ENCODE data around the gene INHBB. TPM values are rescaled to one million over a fixed set of nuclear protein-coding genes. Genes with fewer than 3 reads are reported as not detected.

The INHBB gene
- total RNA-seq, 1 experiment from 2014 or later = 0.27 TPM

DNA sequence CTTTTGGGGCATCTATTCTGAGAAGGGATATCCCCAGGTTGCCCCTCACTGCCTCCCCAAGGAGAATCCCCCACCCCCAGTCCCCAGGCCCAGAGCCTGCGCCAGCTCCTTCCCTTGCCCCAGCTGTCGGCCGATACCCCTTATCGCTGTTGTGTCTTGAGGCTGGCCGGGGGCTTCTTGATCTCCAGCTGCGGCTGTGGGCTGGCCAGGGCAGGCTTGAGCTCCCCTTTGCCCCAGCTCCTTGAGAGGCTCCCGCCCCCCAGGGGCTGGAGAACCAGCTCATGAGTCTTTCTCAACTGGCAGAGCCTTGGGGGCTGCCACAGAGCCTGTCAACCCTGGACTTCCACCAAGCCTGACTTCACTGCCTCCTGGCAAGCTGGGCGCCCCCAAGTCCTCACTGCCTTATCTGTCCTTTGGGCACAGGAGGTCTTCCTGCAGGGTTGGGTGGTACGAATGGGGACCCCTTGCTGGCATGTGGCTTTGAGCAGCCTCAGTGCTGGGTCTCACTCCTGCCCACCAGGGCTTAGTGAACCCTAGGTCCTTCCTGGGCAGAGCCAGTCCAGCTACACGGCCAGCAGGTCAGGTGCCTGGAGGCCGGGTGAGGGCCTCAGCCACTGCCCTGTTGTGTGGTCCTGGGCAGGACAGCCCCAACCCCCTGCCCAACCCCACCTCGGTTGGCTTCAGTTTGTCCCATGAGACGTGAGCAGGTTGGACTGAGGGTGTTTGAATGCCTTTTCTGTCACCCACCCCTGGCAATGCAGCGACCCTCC lies 29.5 kb downstream of the INHBB start:
- POLR2A ChIA-PET = no interaction called here
- H3K79me2 ChIP-seq (ENCODE audit: insufficient read depth, low read length) = no peaks in the 10 kb centered on the region

More for the DNA sequence above, 29.5 kb downstream of the INHBB start:
- no peak overlapping the region for H3K4me2 ChIP-seq (ENCODE audit: low read length)
- no peak overlapping the region for H3K9ac ChIP-seq (ENCODE audit: low read length)
- ChIA-PET RAD21 (ENCODE audit: low non-redundant PET in 1 of 2, low total read pairs in 2 of 2, uncharacterized antibody in 2 of 2, unreplicated experiment in 2 of 2) (no interaction called here), CTCF (no interaction called here)
- no peak overlapping the region for H3K27ac ChIP-seq (ENCODE audit: low read depth, low read length)
- no TSS peak for BruUV-seq (replicated peaks)
- H3K9me3 ChIP-seq (ENCODE audit: control insufficient read depth in 1 of 2, insufficient read depth in 1 of 2, low read depth in 1 of 2, low read length in 2 of 2) = no peaks in the 10 kb centered on the region
- no peaks in the 10 kb centered on the region for H3K36me3 ChIP-seq (ENCODE audit: control insufficient read depth in 1 of 2, insufficient read depth in 2 of 2, low read length in 2 of 2)
- ATAC-seq (no peak), DNase-seq (ENCODE audit: low read depth, low spot score) (no peak)
- TF ChIP-seq CTCF (IDR thresholded peaks at IDR 0.05 in 2 of 3, conservative IDR thresholded peaks at IDR 0.05 in 1 of 3; ENCODE audit: borderline replicate concordance in 1 of 3, insufficient read depth in 1 of 3, low read depth in 2 of 3, low read length in 2 of 3) = no peak
- no peak for TF ChIP-seq TCF7L2 (IDR thresholded peaks at IDR 0.05; ENCODE audit: borderline replicate concordance, extremely low read depth, insufficient read depth, insufficient read length)
- TF ChIP-seq, protein P1, sequence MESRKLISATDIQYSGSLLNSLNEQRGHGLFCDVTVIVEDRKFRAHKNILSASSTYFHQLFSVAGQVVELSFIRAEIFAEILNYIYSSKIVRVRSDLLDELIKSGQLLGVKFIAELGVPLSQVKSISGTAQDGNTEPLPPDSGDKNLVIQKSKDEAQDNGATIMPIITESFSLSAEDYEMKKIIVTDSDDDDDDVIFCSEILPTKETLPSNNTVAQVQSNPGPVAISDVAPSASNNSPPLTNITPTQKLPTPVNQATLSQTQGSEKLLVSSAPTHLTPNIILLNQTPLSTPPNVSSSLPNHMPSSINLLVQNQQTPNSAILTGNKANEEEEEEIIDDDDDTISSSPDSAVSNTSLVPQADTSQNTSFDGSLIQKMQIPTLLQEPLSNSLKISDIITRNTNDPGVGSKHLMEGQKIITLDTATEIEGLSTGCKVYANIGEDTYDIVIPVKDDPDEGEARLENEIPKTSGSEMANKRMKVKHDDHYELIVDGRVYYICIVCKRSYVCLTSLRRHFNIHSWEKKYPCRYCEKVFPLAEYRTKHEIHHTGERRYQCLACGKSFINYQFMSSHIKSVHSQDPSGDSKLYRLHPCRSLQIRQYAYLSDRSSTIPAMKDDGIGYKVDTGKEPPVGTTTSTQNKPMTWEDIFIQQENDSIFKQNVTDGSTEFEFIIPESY (IDR thresholded peaks at IDR 0.05; ENCODE audit: extremely low read depth, insufficient replicate concordance, low read length) = no peak
- TF ChIP-seq ELF1 (IDR thresholded peaks at IDR 0.05; ENCODE audit: borderline replicate concordance, low read depth) = no peak
- TF ChIP-seq, protein P2, sequence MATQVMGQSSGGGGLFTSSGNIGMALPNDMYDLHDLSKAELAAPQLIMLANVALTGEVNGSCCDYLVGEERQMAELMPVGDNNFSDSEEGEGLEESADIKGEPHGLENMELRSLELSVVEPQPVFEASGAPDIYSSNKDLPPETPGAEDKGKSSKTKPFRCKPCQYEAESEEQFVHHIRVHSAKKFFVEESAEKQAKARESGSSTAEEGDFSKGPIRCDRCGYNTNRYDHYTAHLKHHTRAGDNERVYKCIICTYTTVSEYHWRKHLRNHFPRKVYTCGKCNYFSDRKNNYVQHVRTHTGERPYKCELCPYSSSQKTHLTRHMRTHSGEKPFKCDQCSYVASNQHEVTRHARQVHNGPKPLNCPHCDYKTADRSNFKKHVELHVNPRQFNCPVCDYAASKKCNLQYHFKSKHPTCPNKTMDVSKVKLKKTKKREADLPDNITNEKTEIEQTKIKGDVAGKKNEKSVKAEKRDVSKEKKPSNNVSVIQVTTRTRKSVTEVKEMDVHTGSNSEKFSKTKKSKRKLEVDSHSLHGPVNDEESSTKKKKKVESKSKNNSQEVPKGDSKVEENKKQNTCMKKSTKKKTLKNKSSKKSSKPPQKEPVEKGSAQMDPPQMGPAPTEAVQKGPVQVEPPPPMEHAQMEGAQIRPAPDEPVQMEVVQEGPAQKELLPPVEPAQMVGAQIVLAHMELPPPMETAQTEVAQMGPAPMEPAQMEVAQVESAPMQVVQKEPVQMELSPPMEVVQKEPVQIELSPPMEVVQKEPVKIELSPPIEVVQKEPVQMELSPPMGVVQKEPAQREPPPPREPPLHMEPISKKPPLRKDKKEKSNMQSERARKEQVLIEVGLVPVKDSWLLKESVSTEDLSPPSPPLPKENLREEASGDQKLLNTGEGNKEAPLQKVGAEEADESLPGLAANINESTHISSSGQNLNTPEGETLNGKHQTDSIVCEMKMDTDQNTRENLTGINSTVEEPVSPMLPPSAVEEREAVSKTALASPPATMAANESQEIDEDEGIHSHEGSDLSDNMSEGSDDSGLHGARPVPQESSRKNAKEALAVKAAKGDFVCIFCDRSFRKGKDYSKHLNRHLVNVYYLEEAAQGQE (IDR thresholded peaks at IDR 0.05; ENCODE audit: low read depth) = no peak
- no peak for TF ChIP-seq RAD21 (IDR thresholded peaks at IDR 0.05; ENCODE audit: low read depth)
- TF ChIP-seq EZH2phosphoT487 (IDR thresholded peaks at IDR 0.05; ENCODE audit: borderline replicate concordance) = no peak
- no peak for TF ChIP-seq YY1 (IDR thresholded peaks at IDR 0.05; ENCODE audit: extremely low read depth, insufficient replicate concordance, low read depth, low read length)
- no peak for TF ChIP-seq POLR2AphosphoS5 (IDR thresholded peaks at IDR 0.05; ENCODE audit: low read depth, low read length)
- no peak for TF ChIP-seq SP1 (IDR thresholded peaks at IDR 0.05; ENCODE audit: low read depth)
- TF ChIP-seq ZFX (IDR thresholded peaks at IDR 0.05) = no peak
- no peak for TF ChIP-seq POLR2A (IDR thresholded peaks at IDR 0.05; ENCODE audit: borderline replicate concordance, extremely low read depth, insufficient read depth, insufficient read length)
- TF ChIP-seq, protein P3, sequence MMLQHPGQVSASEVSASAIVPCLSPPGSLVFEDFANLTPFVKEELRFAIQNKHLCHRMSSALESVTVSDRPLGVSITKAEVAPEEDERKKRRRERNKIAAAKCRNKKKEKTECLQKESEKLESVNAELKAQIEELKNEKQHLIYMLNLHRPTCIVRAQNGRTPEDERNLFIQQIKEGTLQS (IDR thresholded peaks at IDR 0.05) = no peak
- no peak for TF ChIP-seq CBX3 (IDR thresholded peaks at IDR 0.05; ENCODE audit: low read depth)
- H2AFZ ChIP-seq (ENCODE audit: low read depth, low read length, poor library complexity, severe bottlenecking) = no peak overlapping the region
- no peaks in the 10 kb centered on the region for H3K9me2 ChIP-seq (ENCODE audit: insufficient read depth)
- intact Hi-C loops (cut with micrococcal nuclease) = no loop called here
- no peaks in the 10 kb centered on the region for H3K4me1 ChIP-seq (ENCODE audit: control insufficient read depth in 1 of 2, insufficient read depth in 2 of 2, low read length in 2 of 2)
- H3K27me3 ChIP-seq (ENCODE audit: insufficient read depth, low read length) = no peaks in the 10 kb centered on the region; the same call in 1 of the 2 replicates
- H3K4me3 ChIP-seq (replicated peaks in 1 of 2; ENCODE audit: low read depth in 1 of 2, low read length in 2 of 2) = no peak overlapping the region
- H4K20me1 ChIP-seq (ENCODE audit: insufficient read depth) = no peaks in the 10 kb centered on the region

Measured in HCT116 (cell line).